GM12892 (cell line): Measurements from ENCODE around the gene CARM1.

Source experiments
- POLR2A ChIP-seq: IDR thresholded peaks from 2 replicates; pipeline ENCODE4 v1.6.1; 2011; ENCODE audit warnings: low read depth, low read length, control low read depth
- TAF1 ChIP-seq: IDR thresholded peaks from 2 replicates; pipeline ENCODE4 v1.6.1; 2011; ENCODE audit warnings: low read depth, mild to moderate bottlenecking, control low read depth, low read length, borderline replicate concordance

GRCh38 chr19:10862561-10863106 lies 8.7 kb upstream of the CARM1 start:
- TF ChIP-seq POLR2A (no peak), TAF1 (no peak)
